GM12873 (cell line): Measurements from ENCODE around the gene B3GALT4.

Experiments
- TF ChIP-seq, protein P1 (sequence below): IDR thresholded peaks from 2 replicates; pipeline ENCODE4 v1.5.1; 2012; ENCODE audit warnings: low read depth, mild to moderate bottlenecking, moderate library complexity, low read length, control low read depth; ENCODE audit not compliant: insufficient read depth; ENCODE audit errors: missing control alignments

B3GALT4 gene

DNA sequence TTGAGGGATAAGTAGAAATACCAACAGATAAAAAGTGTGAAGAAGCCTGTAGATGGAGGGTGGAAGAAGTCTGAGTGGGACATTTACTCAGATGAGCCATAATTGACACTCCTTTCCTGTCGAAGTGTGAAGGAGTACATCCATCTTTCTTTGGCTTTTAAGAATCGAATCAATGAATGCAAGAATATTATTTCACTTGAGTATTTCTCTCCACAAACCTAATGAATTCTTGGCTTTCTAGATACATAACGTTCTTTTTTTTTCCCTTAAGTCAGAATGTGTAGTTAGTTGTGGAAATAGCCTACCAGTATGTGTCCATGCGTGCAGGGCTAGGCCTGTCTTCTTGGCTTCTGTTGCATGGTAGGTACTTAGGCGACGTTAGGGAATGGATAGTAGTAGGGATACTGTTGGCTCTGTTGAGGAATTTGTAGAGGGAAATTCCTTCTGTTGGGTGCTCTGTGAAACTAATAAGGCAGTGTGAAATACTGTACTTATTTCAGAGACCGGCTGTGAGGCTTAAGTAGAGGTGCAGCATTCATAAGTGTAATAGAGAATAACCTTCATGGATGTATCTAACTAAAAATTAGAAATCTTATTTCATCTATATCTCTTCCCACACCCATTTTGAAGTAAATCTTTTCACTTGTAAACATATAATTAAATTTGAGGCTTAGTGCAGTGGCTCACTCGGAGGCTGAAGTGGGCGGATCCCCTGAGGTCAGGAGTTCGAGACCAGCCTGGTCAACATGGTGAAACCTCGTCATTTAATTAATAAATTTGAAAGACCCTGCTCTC is 3.6 kb upstream of the B3GALT4 start:
- TF ChIP-seq, protein P1, sequence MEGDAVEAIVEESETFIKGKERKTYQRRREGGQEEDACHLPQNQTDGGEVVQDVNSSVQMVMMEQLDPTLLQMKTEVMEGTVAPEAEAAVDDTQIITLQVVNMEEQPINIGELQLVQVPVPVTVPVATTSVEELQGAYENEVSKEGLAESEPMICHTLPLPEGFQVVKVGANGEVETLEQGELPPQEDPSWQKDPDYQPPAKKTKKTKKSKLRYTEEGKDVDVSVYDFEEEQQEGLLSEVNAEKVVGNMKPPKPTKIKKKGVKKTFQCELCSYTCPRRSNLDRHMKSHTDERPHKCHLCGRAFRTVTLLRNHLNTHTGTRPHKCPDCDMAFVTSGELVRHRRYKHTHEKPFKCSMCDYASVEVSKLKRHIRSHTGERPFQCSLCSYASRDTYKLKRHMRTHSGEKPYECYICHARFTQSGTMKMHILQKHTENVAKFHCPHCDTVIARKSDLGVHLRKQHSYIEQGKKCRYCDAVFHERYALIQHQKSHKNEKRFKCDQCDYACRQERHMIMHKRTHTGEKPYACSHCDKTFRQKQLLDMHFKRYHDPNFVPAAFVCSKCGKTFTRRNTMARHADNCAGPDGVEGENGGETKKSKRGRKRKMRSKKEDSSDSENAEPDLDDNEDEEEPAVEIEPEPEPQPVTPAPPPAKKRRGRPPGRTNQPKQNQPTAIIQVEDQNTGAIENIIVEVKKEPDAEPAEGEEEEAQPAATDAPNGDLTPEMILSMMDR, result no peak

DNA sequence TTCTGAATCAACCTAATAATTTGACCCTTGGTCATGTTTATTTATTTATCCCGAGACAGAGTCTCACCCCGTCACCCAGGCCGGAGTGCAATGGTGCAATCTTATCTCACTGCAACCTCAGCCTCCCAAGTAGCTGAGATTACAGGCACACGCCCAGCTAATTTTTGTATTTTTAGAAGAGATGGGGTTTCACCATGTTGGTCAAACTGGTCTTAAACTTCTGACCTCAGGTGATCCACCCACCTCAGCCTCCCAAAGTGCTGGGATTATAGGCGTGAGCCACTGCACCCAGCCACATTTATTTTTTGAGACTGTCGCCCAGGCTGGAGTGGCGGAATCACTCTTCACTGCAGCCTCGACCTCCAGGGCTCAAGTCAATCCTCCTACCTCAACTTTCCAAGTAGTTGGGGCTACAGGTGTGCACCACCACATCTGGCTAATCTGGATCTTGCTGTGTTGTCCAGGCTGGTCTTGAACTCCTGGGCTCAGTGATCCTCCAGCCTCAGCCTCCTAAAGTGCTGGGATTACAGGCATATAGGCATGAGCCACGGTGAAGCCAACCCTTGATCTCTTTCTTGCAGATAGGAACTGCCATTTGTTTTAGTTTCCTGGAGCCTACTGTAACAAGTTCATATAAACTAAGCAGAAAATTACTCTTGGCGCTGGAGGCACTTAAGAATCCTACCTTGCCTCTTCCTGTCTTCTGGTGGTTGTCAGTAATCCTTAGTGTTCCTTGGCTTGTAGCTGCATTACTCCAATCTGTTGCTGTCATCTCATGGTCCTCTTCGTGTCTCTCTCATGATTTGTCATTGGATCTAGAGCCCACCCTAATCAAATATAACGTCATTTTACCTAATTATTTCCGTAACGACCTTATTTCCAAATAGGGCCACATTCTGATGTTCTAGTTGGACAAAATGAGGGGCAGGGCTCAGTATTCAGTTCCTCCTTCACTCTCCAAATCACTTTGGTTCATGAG is 2.7 kb upstream of the B3GALT4 start:
- TF ChIP-seq, protein P1, result no peak

DNA sequence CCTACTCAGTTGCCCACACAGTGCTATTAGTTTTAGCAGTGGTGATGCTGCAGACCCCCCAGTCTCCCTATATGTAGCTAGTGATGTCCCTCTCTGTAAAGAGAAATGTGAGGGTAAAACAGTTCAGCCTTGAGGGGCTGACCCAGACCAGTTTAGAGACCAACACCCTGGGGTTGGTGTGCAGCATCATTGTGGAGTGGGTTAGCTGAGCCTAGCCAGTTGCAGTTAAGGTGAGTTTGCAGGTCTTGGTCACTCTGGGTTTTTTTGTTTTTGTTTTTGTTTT is 401 bp upstream of the B3GALT4 start:
- TF ChIP-seq, protein P1, result no peak

DNA sequence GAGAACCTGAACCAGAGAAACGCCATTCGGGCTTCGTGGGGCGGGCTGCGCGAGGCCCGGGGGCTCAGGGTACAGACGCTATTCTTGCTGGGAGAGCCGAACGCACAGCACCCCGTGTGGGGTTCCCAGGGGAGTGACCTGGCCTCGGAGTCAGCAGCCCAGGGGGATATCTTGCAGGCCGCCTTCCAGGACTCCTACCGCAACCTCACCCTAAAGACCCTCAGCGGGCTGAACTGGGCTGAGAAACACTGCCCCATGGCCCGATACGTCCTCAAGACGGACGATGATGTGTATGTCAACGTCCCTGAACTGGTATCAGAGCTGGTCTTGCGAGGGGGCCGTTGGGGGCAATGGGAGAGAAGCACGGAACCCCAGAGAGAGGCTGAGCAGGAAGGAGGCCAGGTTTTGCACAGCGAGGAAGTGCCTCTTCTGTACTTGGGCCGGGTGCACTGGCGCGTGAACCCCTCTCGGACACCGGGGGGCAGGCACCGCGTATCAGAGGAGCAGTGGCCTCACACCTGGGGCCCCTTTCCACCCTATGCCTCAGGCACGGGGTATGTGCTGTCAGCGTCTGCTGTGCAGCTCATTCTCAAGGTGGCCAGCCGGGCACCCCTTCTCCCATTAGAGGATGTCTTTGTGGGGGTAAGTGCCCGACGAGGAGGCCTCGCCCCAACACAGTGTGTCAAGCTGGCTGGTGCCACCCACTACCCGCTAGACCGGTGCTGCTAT is 904 bp downstream of the B3GALT4 start:
- TF ChIP-seq, protein P1, result no peak

DNA sequence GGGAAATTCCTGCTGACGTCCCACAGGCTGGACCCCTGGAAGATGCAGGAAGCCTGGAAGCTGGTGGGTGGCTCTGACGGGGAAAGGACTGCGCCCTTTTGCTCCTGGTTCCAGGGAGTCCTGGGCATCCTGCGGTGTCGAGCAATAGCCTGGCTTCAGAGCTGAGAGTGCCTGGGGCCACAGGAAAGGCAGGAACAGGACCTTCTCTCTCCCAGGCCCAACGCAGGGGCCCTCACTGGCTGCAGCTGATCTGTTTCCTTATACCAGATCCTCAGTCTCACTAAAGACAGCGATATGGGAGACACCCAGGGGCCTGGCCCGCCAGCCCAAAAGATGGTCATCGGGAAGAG is 1.4 kb downstream of the B3GALT4 start:
- TF ChIP-seq, protein P1, result no peak

DNA sequence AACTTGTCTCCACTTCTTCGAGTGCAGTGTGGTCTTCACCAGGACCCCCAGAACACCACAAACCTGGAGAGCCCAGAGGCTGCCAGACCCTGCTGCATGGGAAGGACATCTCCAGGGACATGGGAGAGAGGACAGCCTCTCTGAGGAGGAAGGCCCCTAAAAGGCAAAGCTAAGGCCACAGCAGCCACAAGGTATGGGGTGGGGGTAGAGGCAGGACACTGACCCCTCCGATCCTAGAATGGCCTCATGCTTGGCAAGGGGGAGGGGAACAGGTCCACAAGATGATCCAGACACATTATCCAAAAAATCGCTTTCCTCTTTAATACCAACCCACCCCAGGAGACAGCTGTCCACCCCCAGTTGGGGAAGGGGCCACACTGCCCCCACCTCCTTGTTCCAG is 1.9 kb downstream of the B3GALT4 start:
- TF ChIP-seq, protein P1, result no peak

DNA sequence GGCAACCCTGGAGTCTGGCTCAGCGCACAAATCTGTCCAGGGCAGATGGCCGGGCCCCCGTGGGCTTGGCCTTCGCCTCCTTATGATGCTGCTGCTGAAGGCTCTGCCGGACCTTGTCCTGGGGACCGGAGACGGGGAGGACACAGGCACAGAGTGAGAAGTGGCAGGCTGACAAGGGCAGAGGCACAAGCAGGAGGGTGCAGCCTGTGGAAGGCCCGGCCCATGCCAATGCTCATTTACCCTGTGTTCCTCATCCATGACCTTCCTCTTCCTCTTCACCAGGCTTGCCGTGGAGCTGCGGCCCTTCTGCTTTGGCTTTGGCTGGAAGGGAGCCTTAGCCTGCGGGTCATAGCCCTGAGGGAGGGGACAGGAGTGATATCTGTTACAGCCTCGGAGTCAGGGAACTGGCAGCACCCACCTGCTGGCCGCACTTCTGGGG is 2.4 kb downstream of the B3GALT4 start:
- TF ChIP-seq, protein P1, result no peak
